Measurements from ENCODE around the gene BBX. TPM values are rescaled to one million over a fixed set of nuclear protein-coding genes. Genes with fewer than 3 reads are reported as not detected.

The BBX gene
- total RNA-seq, 1 experiment from 2014 or later, result 66.8 TPM

- BruUV-seq (replicated peaks), result no TSS peak
- ChIA-PET CTCF (no interaction called here), POLR2A (ENCODE audit: unreplicated experiment) (no interaction called here)
- no peaks in the 10 kb centered on the region for H3K27me3 ChIP-seq (ENCODE audit: low read length)
- no peaks in the 10 kb centered on the region for H3K79me2 ChIP-seq (ENCODE audit: low read length)
- peak; percentile 40 for DNase-seq
- H3K4me3 ChIP-seq (ENCODE audit: low read length), result no peak overlapping the region
- intact Hi-C loops (cut with micrococcal nuclease), result no loop called here
- H3F3A ChIP-seq (ENCODE audit: low read length, unreplicated experiment), result no peaks in the 10 kb centered on the region
- peaks cover 4% of the 10 kb centered on the region; the same call in 1 of the 2 replicates for H3K4me1 ChIP-seq (ENCODE audit: insufficient read depth, low read length)
- no peak overlapping the region for H2AFZ ChIP-seq (ENCODE audit: low read length)
- H3K9me2 ChIP-seq (replicated peaks; ENCODE audit: low read length), result no peaks in the 10 kb centered on the region
- H3K9me3 ChIP-seq (ENCODE audit: low read length), result no peaks in the 10 kb centered on the region
- ATAC-seq, result peak; percentile 29
- no peak overlapping the region for H3K4me2 ChIP-seq (ENCODE audit: low read length)
- no peak overlapping the region for H3K27ac ChIP-seq (ENCODE audit: low read length)
- TF ChIP-seq EZH2phosphoT487 (IDR thresholded peaks at IDR 0.05; ENCODE audit: borderline replicate concordance, low read length), result no peak
- H4K20me1 ChIP-seq (ENCODE audit: low read length), result no peaks in the 10 kb centered on the region
- no peak overlapping the region for H3K9ac ChIP-seq (ENCODE audit: low read length)
- no peaks in the 10 kb centered on the region for H3K36me3 ChIP-seq (ENCODE audit: low read depth, low read length)
Observed at GRCh38 chr3:107496855-107497254, 25.9 kb upstream of the BBX start.

GRCh38 chr3:107498646-107499045 lies 24.1 kb upstream of the BBX start:
- ATAC-seq (no peak), DNase-seq (no peak)
- Histone ChIP-seq H3K4me2 (ENCODE audit: low read length) (no peak overlapping the region), H3K4me1 (ENCODE audit: insufficient read depth, low read length) (peaks cover 4% of the 10 kb centered on the region; the same call in 1 of the 2 replicates), H3K9me2 (replicated peaks; ENCODE audit: low read length) (no peaks in the 10 kb centered on the region), H3K27ac (ENCODE audit: low read length) (no peak overlapping the region), H2AFZ (ENCODE audit: low read length) (no peak overlapping the region), H3F3A (ENCODE audit: low read length, unreplicated experiment) (no peaks in the 10 kb centered on the region), H3K79me2 (ENCODE audit: low read length) (no peaks in the 10 kb centered on the region), H3K36me3 (ENCODE audit: low read depth, low read length) (no peaks in the 10 kb centered on the region), H3K4me3 (ENCODE audit: low read length) (no peak overlapping the region), H3K27me3 (ENCODE audit: low read length) (no peaks in the 10 kb centered on the region), H3K9ac (ENCODE audit: low read length) (no peak overlapping the region), H4K20me1 (ENCODE audit: low read length) (no peaks in the 10 kb centered on the region), H3K9me3 (ENCODE audit: low read length) (no peaks in the 10 kb centered on the region)
- ChIA-PET POLR2A (ENCODE audit: unreplicated experiment) (no interaction called here), CTCF (no interaction called here)
- TF ChIP-seq CTCF (conservative IDR thresholded peaks at IDR 0.05; ENCODE audit: low read depth, low read length) (no peak), EZH2phosphoT487 (IDR thresholded peaks at IDR 0.05; ENCODE audit: borderline replicate concordance, low read length) (no peak), EZH2 (IDR thresholded peaks at IDR 0.05; ENCODE audit: low read length, unreplicated experiment) (no peak)
- intact Hi-C loops (cut with micrococcal nuclease), result no loop called here
- BruUV-seq (replicated peaks), result no TSS peak

GRCh38 chr3:107506458-107506857 lies 16.3 kb upstream of the BBX start:
- no TSS peak for BruUV-seq (replicated peaks)
- no peak for ATAC-seq
- POLR2A ChIA-PET (ENCODE audit: unreplicated experiment), result no interaction called here
- no peak overlapping the region for H3K4me3 ChIP-seq (ENCODE audit: low read length)
- H3K79me2 ChIP-seq (ENCODE audit: low read length), result no peaks in the 10 kb centered on the region
- no peaks in the 10 kb centered on the region for H3K4me1 ChIP-seq (ENCODE audit: insufficient read depth, low read length)
- no peaks in the 10 kb centered on the region for H3K36me3 ChIP-seq (ENCODE audit: low read depth, low read length)
- H3K9me3 ChIP-seq (ENCODE audit: low read length), result no peaks in the 10 kb centered on the region
- TF ChIP-seq EZH2 (IDR thresholded peaks at IDR 0.05; ENCODE audit: low read length, unreplicated experiment) (no peak), EZH2phosphoT487 (IDR thresholded peaks at IDR 0.05; ENCODE audit: borderline replicate concordance, low read length) (no peak), CTCF (conservative IDR thresholded peaks at IDR 0.05; ENCODE audit: low read depth, low read length) (no peak)
- H3K4me2 ChIP-seq (ENCODE audit: low read length), result no peak overlapping the region
- H3K9ac ChIP-seq (ENCODE audit: low read length), result no peak overlapping the region
- no peaks in the 10 kb centered on the region for H3K9me2 ChIP-seq (replicated peaks; ENCODE audit: low read length)
- no peak overlapping the region for H2AFZ ChIP-seq (ENCODE audit: low read length)
- CTCF ChIA-PET, result no interaction called here
- intact Hi-C loops (cut with micrococcal nuclease), result no loop called here
- H3K27ac ChIP-seq (ENCODE audit: low read length), result no peak overlapping the region
- H3K27me3 ChIP-seq (ENCODE audit: low read length), result no peaks in the 10 kb centered on the region
- H3F3A ChIP-seq (ENCODE audit: low read length, unreplicated experiment), result no peaks in the 10 kb centered on the region
- no peak for DNase-seq
- no peaks in the 10 kb centered on the region for H4K20me1 ChIP-seq (ENCODE audit: low read length)
